OCI-M2 (cell line): ENCODE data around the gene SLC25A28.
"Not testable (repeated sequence)": the region's sequence is repeated elsewhere in the genome, so short reads cannot be mapped to it uniquely, and the experiment has no call there.

ENCODE experiments used
- DNase-seq: peaks from one replicate; lab custom pipeline; 2025; ENCODE audit not compliant: unreplicated experiment; lab: John Stamatoyannopoulos, UW

SLC25A28 gene

DNA sequence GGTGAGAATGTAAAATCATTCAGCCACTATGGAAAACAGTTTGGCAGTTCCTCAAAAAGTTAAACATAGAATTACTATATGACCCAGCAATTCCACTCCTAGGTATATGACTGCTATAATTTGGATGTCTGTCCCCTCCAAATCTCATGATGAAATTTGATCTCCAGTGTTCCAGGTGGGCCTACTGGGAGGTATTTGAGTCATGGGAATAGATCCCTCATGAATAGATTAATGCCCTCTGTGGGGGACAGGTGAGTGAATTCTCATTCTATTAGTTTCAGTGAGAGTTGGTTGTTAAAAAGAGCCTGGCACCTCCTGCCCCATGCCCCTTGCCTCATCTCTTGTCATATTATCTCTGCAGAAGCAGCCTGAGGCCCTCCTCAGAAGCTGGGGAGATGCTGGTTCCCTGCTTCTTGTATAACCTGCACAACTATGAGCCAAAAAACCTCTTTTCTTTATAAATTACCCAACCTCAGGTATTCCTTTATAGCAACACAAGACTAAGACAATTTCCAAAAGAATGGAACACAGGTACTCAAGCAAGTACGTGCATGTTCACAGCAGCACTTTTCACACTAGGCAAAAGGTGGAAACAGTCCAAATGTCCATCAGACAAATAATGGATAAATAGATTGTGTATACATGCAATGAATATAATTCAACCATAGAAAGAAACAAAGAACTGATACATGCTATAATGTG, 8.8 kb upstream of the SLC25A28 start:
- DNase-seq, result no peak

DNA sequence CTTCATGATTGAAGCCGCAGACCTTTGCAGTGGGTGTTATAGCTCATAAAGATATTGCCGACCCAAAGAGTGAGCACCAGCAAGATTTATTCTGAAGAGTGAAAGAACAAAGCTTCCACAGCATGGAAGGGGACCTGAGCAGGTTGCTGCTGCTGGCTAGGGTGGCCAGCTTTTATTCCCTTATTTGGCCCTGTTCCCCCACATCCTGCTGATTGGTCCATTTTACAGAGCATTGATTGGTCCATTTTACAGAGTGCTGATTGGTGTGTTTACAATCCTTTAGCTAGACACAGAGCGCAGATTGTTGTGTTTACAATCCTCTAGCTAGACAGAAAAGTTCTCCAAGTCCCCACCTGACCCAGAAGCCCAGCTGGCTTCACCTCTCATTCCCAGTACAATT, 4.9 kb upstream of the SLC25A28 start:
- DNase-seq, result not testable (repeated sequence)

DNA sequence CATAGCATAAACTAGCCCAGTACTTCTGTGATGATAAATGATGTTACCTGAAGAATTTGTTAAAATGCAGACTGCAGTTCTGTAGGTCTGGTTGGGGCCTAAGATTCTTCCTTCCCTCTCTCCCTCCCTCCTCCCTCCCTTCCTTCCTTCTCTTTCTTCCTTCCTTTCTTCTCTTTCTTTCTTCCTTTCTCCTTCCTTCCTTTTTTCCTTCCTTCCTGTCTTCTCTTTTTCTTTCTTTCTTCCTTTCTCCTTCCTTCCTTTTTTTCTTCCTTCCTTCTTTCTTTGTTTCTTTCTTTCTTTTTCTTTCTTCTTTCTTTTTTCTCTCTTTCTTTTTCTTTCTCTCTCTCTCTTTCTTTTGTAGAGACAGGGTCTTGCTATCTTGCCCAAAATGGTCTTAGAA, 3.7 kb upstream of the SLC25A28 start:
- no peak for DNase-seq

DNA sequence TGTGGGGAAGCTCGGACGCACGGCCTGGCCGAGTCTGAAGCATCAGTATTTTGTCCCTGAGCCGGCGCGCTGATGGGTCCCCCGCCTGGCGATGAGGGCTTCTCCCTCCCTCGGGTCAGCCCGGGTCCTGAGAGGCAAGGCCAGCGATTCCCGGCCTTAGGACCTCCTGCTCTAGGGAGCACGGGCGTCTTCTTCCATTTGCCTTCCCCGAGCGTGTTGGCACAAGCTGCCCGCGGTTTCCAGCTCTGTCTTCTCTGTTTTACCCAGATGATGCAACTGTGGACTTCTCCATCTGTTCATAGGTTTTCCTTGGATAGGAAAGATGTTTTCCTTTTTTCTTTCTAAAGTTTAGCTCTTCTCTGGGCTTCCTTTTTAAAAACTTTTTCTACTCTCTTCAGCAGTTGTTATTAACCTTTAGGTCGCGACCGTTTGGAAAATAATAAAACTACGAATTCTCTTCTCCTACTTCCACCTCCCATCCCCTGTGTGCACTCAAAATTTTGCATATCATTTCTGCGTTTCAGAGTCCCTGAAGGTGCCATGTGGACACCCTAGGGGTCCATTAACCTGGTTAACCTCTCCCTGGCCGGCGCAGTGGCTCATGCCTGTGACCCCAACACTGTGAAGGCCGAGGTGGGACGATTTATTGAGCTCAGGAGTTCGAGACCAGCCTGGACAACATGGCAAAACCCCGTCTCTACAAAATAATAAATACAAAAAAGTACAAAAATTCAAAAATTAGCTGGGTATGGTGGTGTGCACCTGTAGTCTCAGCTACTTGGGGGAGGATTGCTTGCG, 1.4 kb upstream of the SLC25A28 start:
- DNase-seq, result no peak

DNA sequence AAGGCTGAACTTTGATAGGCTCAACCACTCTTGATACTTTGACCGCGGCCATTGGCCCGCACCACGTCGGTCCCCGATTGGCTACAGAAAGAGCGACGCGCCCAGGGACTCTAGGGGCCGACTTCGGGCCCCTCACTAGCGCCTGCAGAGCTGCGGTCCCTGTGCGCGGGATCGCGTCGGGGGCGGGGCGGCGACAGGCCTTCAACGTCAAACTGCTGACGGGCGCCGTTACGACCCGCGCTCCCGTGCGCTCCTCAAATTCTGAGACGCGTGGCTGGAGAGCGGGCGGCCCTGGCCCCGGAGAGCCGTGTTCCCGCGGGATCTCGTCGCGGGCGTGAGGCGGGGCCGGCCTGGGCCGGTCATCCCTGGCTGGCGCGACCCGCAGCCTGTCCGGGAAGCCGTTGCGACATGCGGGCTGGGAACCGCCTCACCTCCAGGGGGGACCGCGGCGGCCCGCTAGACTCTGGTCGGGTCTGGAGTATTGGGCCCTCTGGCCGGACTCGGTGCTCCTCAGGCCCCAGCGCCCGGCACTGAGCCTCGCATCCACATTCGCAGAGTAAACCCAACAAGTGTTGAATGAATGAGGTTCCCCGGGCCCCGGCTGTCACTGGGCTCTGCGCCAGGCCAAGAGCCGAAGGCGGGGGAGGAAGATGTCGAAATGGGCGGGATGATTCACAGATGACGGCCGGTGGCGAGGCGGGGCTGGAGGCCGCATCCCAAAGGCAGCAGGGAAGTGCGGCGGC, 643 bp upstream of the SLC25A28 start:
- peak; percentile 68 for DNase-seq

DNA sequence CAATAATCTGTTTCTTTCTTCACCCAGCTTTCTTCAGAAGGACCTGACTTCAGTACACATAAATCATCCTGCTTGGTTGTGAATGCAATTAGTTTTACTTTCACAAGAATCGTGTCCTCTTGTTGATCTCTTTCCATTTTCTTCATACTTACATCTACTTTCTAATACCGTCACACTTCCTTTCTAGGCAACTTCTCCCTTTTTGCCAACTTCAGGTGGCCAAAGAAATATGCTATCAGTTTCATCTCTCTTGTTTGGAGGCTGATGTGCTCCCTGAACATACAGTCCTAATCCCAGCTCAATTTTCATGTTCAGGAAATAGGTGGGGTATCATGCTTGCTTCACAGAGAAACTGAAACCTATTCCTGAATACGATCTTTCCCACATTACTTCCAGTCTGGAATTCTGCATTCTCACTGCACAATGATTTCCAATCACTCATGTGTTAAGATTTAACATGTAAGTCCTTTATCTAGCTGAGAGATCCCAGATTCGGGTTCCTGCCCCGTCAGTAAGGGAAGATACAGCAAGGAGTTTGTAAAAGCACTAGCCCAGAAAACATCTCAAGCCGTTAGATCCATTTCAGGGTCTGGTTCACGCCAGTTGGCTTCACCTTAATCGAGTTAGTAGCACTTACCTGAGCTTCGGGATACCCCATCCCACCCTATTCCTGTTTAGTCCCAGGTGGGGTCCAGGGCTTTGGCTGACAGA, 994 bp downstream of the SLC25A28 start:
- no peak for DNase-seq

DNA sequence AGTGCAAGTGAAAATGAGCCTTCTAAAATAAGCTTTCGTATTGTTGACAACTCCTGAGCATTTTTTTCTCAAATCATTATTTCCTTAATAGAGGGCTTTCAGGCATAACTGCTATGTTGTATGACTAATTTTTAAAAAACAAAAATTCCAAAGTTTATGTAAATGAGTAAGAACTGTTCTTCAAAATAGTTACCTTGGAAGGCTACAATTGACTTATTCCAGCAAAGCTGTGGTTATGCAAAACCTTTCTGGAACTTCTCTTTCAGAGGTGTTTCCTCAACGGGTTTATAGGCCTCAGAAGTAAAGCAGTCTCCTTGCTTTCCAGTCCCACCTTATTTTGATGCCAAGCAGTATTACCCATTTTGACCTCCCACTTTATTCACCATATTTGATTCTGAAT, 2.5 kb downstream of the SLC25A28 start:
- no peak for DNase-seq

DNA sequence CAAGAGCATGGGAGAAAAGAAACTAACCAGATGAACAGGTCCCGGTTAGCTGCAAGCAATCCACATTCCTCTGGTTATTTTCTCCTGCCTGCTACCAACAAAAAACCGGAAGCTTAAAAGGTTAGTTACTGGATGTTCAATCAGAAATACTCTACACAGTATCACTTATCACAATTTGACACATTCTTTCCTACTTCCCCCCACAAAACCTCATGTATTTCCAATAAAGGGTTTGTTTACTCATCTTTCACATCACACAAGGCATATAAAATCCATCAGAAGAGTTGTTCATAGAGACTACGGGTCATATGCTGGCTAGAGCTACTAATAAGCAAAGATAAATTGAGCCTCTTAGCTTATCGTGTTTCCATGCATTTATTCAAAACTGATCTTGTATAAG, 4.8 kb downstream of the SLC25A28 start:
- no peak for DNase-seq

DNA sequence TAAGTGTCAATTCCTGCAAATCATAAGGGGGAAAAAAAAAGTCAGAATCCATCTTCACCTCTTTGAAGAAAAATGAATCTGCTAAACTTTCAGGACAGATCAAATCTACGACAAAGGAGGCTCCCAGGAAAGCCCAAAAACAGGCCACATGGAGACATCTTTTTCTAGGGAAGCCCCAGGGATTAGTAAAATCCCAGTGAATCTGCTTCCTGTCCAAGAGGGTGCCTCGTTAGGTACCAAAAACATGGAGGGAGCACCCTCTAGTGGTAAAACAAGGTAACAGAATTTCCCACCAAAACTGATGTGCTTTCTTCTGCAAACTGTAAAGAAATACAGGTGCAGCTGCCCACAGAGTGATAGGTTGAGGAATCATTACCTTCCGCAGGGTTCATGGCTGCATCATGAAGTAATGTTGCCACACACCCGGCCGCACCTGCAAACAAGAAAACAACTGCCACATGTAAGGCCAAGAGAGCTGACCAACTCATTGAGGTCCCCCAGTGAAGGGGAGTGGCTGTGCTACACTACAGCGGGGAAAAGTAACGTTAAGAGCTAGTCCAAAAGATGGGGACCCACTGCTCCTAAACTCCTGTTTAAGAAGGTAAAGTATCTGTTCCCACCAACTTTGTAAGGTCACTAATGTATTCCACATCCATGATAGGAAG, 7.9 kb downstream of the SLC25A28 start:
- no peak for DNase-seq

DNA sequence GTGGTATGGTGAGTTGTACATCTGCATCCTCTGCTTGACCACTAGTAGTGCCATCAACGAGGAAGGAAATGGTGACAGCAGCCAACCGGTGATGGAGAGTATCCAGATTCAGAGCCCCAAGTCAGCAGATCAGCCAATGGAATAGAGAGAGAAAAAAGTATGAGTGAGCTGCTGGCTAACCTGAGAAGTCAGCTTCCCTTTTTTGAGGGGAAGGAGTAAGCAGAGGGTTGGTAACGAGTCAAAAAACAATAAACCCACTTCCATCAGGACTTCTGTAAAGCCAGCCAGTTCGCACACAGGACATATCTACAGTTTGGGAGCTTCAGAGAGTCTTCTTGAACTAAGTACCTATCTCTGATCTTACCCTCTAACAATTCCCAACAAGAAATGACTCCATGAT, 8.9 kb downstream of the SLC25A28 start:
- DNase-seq, result no peak

DNA sequence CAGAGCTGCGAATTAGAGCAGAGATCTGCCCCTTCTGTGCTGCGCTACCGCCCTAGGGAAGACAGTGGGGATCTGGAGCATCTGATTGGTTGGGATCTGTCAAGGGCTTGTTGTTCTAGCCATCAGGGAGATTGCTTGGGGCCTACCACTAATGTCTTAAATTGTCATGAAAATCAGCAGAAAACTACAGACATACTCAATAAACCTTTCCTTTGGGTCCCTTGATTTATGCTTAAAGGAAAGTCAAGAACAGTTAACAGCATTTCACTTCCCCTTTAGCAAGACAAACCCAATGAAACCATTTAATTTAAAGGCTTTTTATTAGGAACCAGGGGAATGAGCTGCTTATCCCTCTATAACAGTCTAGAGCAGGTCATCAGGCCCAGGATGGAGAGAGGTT, 10.0 kb downstream of the SLC25A28 start:
- no peak for DNase-seq

DNA sequence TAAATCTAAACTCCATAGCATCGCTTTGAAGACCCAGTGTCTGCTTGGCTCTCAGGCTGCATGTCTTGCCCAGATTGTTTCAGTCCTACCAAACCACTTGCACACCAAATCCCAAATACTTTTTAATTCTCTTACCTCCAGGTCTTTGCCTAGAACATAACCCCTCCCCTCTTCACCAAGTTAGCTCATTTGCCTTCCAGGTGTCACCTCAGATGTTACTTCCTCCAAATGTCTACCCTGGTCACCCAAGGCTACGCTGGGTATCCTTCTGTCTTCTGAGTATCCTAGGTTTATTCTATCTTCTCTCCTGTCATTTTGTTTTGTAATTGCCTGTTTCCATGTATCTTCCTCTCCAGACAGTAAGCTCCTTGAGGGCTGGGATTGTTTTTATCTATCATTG, 11.1 kb downstream of the SLC25A28 start:
- no peak for DNase-seq

DNA sequence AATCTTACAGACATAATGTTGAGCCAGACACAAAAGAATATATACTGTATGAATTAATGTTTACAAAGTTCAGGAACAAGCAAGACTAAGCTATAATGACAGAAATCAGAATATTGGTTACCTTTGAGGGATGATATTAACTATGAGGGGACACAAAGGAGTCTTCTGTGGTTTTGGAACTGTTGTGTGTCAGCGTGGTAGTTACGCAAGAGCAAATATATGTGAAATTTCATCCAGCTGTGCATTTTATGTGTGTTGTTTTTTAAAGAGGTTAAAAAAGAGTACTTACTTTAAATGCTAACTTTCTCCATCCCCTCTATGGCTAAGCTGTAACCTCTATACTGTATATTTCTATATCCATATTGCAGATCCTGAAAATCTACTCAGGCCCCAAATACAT, 14.9 kb downstream of the SLC25A28 start:
- no peak for DNase-seq

DNA sequence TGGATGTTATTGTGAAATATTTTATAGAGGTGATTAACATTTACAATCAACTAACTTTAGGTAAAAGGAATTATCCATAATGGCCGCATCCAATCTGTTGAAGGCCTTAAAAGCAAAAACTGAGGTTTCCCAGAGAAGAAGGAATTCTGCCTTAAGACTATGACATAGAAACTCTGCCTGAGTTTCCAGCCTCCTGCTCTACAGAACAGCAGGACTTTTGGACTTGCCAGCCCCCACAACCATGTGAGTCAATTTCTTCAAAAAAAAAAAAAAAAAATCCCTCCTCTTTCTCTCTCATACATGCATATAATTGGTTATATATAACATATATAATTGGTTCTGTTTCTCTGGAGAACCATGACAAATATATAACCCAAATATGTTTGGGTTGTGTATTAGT, 15.4 kb downstream of the SLC25A28 start:
- no peak for DNase-seq

DNA sequence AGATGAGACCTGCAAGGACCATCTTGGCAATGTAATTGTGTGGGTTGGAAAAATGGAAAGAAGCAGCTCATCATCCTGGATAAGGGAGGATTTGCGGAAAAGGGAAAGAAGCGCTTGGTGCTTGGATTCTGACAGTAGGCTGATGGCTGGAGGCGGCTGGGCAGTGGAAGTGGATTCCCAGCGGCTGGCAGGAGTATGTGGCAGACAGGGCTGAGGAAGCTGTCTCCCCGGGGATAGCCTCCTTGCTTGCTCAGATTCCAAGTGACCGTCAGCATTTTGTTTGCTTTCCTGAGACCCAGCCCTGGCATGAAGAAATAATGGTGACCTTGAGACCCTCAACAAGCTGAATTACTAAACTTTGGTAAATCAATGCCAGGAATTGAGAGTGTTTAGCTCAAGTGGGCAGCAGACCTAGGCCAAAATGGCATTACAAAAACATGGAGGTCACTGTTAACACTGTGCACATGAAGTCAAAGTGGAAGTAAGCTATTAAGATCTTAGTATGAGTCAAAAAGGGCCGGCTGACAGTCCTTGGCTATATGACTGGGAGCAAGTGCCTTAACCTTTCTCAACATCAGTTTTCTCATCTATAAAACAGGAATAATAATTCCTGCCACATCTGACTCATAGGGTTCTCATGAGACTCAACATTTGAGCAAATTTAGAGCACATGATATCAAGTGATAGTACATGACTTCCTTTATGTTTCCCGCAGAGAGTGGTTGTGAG, 21.3 kb downstream of the SLC25A28 start:
- DNase-seq, result no peak

DNA sequence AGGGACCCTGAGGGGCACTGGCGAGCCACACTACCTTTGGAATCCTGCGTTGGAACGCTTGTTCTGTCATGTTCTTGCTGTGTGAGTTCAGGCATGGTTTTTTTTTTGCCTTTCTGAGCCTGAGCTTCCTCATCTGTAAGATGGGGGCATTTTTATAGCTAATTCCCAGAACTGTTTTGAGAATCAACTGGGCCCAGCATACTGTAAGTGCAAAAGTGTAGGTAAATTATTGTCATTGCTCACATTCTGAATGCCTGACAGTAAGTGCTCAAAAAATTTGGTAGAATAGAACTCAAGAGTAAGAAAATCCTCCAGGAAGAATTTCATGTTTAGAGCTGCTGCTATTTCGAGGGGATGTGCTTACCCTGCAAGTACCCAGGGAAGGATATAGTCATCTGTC, 22.2 kb downstream of the SLC25A28 start:
- no peak for DNase-seq

DNA sequence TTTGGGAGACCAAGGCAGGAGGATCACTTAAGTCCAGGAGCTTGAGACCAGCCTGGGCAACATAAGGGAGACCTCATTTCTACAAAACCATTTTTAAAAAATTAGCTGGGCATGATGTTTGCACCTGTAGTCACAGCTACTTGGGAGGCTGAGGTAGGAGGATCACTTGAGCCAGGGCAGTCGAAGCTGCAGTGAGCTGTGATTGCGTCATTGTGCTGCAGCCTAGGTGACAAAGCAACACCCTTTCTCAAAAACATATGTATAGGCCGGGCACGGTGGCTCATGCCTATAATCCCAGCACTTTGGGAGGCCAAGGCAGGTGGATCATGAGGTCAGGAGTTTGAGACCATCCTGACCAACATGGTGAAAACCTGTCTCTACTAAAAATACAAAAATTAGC, 23.5 kb downstream of the SLC25A28 start:
- DNase-seq, result not testable (repeated sequence)

DNA sequence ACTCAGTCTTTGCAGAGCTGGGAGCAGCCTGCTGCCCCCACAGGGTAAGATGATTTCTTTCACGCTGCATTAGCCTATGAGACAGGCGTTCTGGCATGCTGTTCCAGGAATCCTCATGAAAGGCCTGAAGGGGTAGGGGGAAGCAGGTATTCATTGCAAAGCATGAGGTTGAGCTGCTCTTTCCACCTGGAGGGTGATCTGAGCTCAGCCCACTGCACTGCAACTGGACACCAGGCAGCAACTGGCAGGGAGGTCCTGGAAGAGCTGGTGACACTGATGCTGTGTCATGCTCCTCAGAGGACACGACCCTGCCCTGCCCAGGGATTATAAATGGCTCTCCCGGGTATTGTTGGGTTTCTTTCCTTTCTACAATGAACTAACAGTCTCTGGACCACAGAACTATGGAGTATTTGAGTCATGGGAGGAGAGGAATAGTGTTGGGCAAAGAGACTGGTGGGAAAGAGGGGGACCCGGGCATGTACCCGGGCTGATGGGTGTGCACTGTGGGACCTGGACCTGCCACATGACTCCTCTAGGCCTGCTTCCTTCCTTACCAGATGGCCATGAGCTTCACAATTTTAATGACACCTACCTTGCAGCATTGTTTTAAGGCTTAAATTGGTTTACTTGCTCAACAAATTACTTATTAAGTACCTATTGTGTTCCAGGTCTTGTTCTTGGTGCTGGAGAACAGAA, 24.3 kb downstream of the SLC25A28 start:
- DNase-seq, result no peak

DNA sequence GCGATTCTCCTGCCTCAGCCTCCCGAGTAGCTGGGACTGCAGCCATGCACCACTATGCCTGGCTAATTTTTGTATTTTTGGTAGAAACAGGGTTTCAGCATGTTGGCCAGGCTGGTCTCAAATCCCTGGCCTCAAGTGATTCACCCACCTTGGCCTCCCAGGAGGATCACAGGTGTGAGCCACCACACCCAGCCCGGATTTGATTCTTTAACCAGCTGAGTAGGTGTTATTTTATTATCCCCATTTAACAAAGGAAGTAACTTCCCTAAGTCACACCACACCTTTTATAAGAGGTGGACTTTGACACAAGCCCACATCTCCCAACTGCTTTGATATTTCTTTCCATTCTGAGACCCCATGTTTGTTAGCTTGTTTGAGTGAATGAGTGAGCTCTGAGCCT, 25.0 kb downstream of the SLC25A28 start:
- no peak for DNase-seq

DNA sequence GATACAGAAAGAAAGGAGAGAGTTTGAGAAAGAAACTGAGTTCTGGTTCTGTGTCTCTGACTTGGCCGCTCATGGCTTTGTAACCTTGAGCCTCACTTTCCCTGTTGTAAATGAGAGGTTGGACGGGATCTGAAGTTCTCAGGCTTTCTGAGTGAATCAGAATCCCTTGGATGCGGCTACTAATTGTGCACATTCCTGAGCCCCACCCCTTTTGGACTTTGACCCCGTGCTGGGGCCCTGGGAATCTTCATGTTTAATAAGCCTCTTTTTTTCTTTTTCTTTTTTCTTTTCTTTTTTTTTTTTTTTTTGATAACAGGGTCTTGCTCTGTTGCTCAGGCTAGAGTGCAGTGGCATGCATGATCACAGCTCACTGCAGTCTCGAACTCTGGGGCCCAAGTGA, 26.9 kb downstream of the SLC25A28 start:
- DNase-seq, result no peak
